GM21723 (cell line): Measurements from ENCODE around the gene PLA2G2C.
"Not testable (repeated sequence)": the region's sequence is repeated elsewhere in the genome, so short reads cannot be mapped to it uniquely, and the experiment has no call there.

ENCODE experiments used
- ATAC-seq: cut with Tn5 transposase; IDR thresholded peaks from one replicate; pipeline ENCODE4 v1.9.1; 2021; ENCODE audit warnings: mild to moderate bottlenecking, moderate library complexity; ENCODE audit not compliant: unreplicated experiment

PLA2G2C gene

DNA sequence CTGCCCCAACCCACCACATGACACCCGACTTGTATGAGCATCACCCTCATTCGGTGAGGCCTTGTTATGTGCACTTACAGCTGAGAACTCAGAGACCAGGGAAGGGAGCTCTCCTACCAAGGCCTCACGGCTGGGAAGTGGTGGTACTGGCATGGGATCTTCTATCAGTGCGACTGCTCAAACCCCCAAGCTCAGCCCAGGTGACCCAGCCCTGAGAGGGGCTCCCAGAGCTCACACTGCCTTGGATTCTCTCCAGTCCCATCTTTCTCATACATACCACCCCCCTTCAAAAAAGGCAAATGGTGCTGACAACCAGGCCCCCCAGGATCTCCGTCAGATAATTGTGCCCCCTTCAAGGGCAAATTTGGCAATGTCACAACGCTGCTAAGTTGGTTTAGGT lies 48.0 kb downstream of the PLA2G2C start:
- no peak for ATAC-seq

DNA sequence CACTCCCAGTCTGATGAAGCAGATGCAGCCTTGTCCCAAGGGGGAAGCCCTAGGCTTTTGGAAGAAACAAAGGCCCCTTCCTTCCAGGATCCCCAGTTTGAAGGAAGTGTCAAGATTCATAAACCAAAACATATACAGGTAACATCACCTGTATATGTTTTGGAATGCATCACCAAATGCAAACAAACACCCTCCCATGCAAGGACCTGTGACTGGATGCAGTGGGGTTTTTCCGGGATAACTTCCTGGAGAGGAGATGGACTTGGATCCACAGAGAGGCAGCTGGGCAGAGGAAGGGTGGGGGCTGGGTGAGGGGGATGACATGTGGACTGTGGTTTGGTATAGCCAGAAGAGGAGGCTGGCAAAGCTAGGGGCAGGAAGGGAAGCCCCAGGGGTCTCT lies 48.7 kb downstream of the PLA2G2C start:
- no peak for ATAC-seq

DNA sequence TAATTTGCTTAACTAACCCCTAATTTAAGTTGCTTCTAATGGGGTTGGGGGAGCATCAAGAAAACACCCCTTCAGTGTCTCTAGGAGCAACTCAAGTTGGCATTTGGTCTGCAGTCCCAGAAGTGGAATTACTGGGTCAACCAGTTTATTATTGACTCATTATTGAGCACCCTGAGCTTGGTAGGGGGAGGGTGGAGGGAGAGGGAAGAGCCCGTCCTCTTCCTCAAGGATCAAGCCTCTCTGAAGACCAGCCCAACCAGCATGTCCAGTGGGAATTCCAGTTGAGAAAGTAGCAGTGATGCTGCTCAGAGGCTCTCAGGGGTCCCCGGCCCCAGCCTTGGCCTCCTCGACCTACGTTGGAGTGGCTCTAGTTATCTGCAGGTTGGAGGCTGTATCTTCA lies 49.3 kb downstream of the PLA2G2C start:
- no peak for ATAC-seq

DNA sequence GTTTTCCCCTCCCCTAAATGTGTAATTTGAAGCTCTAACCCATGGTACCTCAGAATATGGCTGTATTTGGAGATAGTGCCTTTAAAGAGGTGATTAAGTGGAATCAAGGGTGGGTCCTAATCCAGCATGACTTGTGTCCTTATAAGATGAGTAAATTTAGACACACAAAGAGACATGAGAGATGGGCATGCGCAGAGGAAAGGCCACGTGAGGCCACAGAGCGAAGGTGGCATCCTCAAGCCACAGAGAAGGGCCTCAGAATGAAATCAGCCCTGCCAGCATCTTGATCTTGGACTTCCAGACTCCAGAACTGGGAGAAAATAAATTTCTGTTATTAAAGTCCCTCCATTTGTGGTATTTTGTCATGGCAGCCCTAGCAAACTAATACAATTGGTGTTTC lies 50.1 kb downstream of the PLA2G2C start:
- no peak for ATAC-seq

DNA sequence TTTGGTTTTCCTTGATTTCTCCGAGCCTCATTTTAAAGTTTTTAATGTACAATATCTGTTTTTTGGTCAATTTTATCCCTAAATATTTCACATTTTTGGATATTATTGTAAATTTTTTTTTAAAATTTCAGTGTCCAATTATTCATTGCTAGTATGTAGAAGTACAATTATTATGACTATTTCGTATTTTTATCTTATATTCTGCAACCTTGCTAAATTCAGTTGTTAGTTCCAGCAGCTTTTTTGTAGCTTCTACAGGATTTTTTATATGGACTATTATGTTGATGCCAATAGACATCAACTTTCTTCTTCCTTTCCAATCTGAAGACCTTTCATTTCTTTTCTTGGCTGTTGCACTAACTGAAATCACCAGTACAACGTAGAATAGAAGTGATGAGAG lies 51.3 kb downstream of the PLA2G2C start:
- no peak for ATAC-seq

DNA sequence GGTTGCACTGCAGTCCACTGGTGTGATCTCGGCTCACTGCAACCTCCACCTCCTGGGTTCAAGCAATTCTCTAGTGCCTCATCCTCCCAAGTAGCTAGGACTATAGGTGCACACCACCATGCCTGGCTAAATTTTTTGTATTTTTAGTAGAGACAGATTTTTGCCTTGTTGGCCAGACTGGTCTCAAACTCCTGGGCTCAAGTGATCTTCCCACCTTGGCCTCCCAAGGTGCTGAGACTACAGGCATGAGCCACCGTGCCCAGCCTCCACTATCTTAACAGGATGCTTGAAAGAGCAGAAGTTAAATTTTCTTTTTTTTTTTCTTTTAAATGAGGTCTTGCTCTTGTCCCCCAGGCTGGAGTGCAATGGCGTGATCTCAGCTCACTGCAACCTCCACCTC lies 55.8 kb downstream of the PLA2G2C start:
- ATAC-seq = not testable (repeated sequence)

DNA sequence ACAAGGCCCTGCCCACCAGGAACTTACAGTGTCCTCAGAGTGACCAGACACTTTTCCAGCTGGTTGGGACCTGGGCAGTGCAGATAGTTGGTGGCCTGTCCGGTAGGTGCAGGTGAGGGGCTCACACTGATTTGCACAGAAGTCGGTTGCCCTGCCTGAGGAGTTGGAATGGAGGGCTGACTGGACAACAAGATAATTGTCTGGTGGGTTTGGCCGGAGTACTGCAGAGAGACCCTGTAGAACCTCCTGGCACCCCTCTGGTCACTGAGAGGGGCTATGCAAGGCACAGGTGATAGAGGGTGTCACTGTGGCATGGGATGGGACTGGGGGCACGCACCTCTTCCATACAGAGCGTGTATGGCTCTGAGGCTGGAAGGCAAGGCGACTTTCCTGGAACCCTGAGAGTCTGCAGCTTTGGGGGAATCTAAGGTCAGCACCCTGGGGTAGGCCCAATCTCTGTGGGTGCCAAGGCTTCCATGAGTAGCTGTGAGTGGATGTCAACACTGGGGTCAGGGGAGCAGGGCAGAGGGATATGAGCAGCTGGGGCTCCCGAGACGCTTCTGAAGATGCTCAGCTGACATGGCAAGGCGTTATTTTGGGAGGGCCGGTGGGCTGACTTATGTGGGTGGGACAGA lies 59.4 kb downstream of the PLA2G2C start:
- ATAC-seq = no peak

DNA sequence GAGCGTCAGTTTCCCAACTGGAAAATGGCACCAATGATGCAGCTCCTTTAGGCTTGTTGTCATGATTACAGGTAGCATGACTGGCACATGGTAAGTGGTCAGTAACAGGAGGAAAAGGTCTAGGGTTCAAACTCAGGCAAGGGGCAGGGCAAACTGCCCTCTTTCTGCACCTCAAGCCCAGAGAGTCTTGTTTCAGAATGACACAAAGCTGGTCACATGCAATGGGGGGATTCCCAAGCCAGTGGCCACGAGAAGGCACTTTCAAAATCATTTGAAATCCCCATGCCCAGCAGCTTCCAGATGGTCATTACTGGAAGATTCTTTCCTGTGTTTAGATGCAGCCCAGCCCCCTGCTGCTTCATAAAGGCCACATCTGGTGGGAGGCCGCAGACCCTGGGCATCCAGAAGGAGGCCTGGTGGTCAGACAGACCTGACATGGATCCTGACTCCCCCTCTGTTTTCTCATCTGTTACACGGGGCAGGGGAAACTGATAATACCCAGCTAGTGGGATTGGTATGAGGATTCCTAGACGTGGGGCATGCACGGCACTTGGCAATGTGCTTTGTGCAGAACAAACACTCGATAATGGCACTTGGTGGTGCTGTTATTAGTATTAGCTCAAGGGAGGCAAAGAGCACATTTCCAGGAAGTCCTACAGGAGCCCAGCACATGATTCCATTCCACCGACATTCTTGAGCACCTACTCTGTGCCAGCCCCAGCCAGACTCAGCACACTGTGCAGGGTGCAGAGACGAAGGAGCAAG lies 60.1 kb downstream of the PLA2G2C start:
- ATAC-seq = peak; percentile 55

DNA sequence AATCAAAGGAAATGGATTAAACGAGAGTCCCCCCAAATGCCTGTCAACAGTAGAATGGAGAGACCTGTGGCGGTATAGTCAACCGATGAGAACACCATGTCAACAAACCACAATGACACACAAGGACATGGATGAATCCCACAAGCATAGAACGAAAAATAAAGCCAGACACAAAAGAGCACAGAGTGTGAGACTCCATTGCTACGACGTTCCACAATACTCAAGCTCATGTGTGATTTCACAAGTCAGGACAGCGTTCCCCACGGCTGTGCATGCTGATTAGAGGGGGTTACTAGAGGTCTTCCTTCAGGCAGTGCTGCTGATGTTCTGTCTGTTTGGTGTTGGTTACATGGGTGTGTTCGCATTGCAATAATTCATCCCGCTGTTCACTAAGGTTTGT lies 61.2 kb downstream of the PLA2G2C start:
- no peak for ATAC-seq

DNA sequence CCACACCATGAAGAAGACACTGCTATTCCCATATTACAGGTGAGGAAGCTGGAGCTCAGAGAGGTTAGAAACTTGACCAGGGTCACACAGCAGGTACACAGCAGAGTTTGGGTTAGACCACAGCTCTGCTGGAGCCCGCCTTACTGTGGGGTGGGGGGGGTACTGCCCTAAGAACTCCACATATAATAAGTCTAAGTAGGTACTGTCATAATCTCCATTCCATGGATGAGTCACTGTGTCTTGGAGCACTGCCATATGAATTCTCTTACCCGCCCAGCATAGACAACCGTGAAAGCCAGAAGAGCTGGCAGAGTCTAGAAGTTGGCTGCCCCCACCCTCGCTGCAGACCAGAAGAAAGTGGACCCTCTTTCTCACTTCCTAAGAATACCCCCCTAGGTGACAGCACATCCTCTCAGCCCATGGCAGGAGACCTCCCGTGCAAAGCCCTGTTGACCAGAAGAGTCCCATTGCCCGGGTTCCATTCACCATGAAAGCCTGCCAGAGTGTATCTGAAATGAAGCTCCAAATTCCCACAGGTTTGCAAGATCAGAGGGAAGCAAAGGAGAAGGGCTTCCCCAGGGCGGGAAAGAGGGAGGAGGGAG lies 61.8 kb downstream of the PLA2G2C start:
- ATAC-seq = no peak

DNA sequence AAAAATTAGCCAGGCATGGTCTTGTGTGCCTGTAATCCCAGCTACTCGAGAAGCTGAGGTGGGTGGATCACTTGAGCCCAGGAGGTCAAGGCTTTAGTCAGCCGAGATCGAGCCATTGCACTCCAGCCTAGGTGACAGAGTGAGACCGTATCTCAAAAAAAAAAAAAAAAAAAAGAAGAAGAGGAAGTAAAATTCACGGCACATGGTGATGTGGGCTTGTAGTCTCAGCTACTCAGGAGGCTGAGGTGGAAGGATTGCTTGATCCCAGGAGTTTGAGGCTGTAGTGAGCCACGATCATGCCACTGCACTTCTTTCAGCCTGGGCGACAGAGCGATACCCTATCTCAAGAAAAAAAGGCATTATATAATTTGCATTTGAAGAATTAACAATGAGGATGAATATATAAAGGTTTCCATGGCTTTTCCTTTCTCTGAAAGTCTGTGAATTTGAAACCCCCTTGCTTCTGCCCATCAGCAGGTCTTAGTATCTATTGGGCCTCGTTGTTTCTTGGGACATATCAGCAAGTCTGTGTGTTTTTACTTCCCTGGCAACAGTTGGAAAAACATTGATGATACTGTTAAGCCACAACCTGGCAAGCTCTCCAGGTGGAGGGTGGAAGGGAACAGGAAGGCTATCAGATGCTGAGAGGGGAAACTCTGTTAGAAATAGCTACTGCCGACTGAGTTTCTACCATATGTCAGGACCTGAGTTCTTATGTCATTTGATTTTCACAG lies 62.4 kb downstream of the PLA2G2C start:
- no peak for ATAC-seq

DNA sequence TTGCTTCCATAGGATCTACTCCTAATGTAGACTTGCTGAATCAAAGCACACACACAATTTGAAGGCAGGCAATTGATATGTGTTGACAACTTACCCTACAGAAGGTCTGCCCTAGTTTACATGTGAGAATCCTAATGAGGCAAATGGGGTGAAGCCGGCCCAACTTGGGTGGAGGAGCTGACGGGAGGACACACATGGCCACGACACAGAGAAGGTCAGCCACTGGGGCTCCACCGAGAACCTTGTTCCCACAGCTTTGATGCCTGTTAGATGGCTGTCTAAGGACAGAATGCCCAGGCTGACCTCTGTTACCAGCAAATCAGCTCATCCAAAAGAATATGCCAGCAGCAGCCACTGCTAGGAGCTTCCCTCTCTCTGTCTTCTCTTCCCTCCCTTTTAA lies 65.5 kb downstream of the PLA2G2C start:
- no peak for ATAC-seq

DNA sequence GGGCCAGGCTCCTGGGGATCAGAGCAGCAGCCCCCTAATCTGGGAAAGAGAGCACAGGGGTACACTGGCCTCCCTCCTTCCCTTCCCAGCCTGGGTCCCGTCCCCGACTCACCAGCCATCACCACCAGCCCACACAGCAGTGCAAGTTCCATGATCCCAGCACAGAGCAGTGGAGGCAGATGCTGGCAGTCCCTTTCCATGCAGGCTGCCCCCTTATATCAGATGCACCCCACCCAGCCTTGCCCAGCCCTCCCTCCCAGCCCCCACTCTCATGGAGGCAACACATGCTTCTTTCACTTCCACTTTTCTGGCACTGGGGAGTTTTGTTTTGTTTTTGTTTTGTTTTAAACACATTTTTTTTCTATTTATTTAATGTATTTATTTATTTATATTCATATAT lies 67.0 kb downstream of the PLA2G2C start, which contains the start of gene PLA2G2D:
Gene PLA2G2D (minus strand): TSS at position 190 of the 400 bp plus-strand sequence. CDS start 38 bp downstream, at position 152.
- no peak for ATAC-seq

DNA sequence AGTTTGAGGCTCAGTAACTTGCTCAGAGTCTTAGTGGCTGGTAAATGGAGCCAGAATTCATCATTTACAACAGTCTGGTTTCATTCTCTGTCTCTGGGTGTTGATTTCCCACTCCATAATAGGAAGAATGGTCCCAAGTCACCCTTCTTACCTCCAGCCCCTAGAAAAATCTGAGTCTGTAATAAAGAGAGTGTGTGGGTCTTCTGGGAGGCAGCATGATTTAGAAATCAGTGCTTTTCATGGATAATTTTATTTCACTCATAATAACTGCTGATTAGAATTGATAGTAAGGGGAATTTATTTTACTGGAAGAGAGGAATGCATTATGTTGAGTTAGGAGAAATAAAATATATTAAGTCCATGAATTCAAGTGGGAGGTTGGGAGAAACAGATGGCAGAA lies 69.1 kb downstream of the PLA2G2C start:
- no peak for ATAC-seq

DNA sequence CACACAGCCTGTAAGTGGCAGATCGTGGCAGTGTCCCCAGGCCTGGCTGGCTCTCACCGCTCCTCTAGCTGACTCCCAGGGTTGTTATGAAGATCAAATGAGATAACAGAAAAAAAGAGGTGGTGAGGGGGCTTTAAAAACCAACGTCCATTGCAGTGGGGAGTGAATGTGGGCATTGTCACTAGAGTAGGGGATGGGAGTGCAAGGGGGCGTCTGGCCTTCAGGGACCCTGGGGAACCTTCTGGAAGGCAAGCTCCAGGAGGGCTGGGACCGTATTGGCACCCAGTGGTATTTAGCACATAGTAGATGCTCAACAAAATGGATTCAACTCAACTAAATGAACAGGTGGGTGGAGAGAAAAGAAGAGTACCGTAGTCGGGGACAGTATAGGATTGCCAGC lies 70.4 kb downstream of the PLA2G2C start:
- ATAC-seq = no peak

DNA sequence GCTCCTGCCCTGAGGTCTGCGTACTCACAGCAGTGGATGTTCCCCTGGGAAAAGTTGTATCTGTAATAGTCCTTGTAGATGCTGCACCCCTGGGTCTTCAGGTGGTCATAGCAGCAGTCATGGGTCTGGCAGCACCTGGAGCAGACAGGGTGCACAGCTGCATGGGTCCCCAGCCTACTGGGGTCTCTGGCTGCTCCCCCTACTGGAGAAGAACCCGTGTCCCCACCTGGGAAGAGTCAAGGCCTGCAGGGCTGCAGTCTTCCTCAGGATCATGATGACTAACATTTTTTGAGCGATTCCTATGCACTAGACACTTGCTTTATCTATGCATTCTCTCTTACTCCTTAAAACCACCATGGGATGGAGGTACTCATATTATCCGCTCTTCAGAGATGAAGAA lies 70.8 kb downstream of the PLA2G2C start:
- ATAC-seq = no peak

DNA sequence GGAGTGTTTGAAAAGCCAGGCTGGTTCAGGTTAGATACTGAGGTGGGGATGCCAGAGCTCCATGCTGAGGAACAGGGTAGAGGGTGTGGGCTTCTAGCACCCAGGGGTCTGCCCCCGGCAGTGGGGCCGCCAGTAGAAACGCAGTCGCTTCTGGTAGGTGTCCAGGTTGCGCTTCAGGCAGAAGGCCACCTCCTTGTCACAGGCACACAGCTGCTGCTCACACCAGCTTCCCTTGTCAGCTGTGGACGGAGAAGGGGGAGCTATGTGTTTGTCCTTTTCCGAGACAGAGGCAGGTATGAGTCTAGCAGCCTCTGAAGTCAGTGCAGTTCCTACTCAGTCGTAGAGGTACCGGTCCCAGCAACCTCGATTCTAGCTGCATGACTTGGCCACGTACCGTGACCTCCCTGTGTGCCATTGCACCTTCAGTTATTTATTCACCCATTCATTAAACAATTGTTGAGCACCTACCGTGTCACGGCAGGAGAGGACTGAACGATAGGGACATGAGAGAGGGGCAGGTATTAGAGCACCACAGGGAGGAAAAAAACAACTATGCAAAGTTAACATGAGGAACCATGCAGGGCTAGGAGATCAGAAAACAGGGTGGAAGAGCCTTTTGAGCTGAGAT lies 72.2 kb downstream of the PLA2G2C start:
- no peak for ATAC-seq
